Sigmoid colon (tissue), 7 donors: Measurements from ENCODE around the gene TNPO2. TPM values are rescaled to one million over a fixed set of nuclear protein-coding genes. Genes with fewer than 3 reads are reported as not detected.

Experiments
- DNase-seq: peaks from one replicate; pipeline ENCODE4 v3.0.0-alpha.2; 2019
- H3K27ac ChIP-seq, 4 donors: fragments of 200-600 bp; sonication (generic); one replicate each; pipeline ENCODE4 v1.5.1; 2016 to 2019; ENCODE audit warnings: mild to moderate bottlenecking in 1 of 4
- H3K27me3 ChIP-seq, 3 donors: fragments of 200-600 bp; sonication (generic); one replicate each; pipeline ENCODE4 v1.5.1; 2019; ENCODE audit warnings: mild to moderate bottlenecking in 1 of 3
- H3K36me3 ChIP-seq, 4 donors: fragments of 200-600 bp; sonication (generic); one replicate each; pipeline ENCODE4 v1.5.1; 2016 to 2019
- H3K4me1 ChIP-seq, 4 donors: fragments of 200-600 bp; sonication (generic); one replicate each; pipeline ENCODE4 v1.5.1; 2017 to 2019
- H3K4me3 ChIP-seq, 4 donors: fragments of 200-600 bp; sonication (generic); one replicate each; pipeline ENCODE4 v1.5.1; 2017 to 2019; ENCODE audit warnings: mild to moderate bottlenecking in 2 of 4, moderate library complexity in 1 of 4
- H3K9me3 ChIP-seq, 4 donors: fragments of 200-600 bp in 3 of 4; sonication (generic) in 3 of 4; one replicate each; pipeline versions ENCODE4 v1.5.1 to v1.6.1; 2013 to 2019
- CTCF ChIP-seq, 4 experiments: fragments of 450-650 bp in 3 of 4; fragments of 200-600 bp in 1 of 4; IDR thresholded peaks; one replicate each; pipeline ENCODE4 v1.5.1; 2016 to 2019; ENCODE audit warnings: antibody characterized with exemption in 4 of 4, mild to moderate bottlenecking in 3 of 4, moderate library complexity in 2 of 4
- EP300 ChIP-seq, 4 donors: sonication (generic); formaldehyde crosslinking; IDR thresholded peaks; one replicate each; pipeline ENCODE4 v1.6.1; 2017; ENCODE audit warnings: antibody characterized with exemption in 4 of 4
- POLR2A ChIP-seq, 2 donors: fragments of 450-650 bp; IDR thresholded peaks; one replicate each; pipeline ENCODE4 v1.6.1; 2016; ENCODE audit warnings: antibody characterized with exemption in 2 of 2, mild to moderate bottlenecking in 2 of 2, moderate library complexity in 2 of 2
- POLR2AphosphoS5 ChIP-seq, 4 donors: sonication (generic); formaldehyde crosslinking; IDR thresholded peaks; one replicate each; pipeline ENCODE4 v1.6.1; 2017; ENCODE audit warnings: antibody characterized with exemption in 4 of 4
- WGBS, 2 donors: extraction: QIAGEN DNeasy Blood & Tissue Kit; methylation state at CpG; one replicate each; pipeline ENCODE4 v1.1.7; 2013; 5-methylcytosine and 5-hydroxymethylcytosine counted together
- intact Hi-C: fragments of 100-400 bp; cut with DNase I; formaldehyde crosslinking; loops from one replicate; pipeline ENCODE4 v1.15.1; 2023
- polyA plus RNA-seq, 3 donors: library from polyadenylated mRNA; stranded (reverse); fragments of 200-250 nt; gene quantifications; one replicate each; pipeline ENCODE4 v1.2.3, GENCODE V29; 2013
- small RNA-seq, 3 donors: library from RNA; depleted of rRNA; stranded (forward); fragments of <200 nt; gene quantifications; one replicate each; pipeline ENCODE3, GENCODE V24; 2016
- total RNA-seq, 4 donors: library from RNA; depleted of rRNA; stranded (reverse); fragments of >200 nt; gene quantifications; one replicate each; pipeline ENCODE4 v1.1.0, GENCODE V29; 2016
- donor health status: healthy with polysubstance abuse.
- donor health status: Bipolar disorder and iron deficiency.
- donor health status: healthy.

The TNPO2 gene
- total and polyA plus RNA-seq, 7 donors: 9.5 to 92.2 (median 54.2) TPM

- intact Hi-C loops: no loop called here
- TF ChIP-seq POLR2AphosphoS5 (IDR thresholded peaks at IDR 0.05) (no peak), EP300 (IDR thresholded peaks at IDR 0.05) (no peak), CTCF (IDR thresholded peaks at IDR 0.05) (no peak), POLR2A (IDR thresholded peaks at IDR 0.05) (no peak)
- Histone ChIP-seq H3K27ac (no peak overlapping the region), H3K4me3 (no peak overlapping the region), H3K36me3 (peaks cover 0 to 26% (median 12%) of the 10 kb centered on the region in 4 donors), H3K4me1 (peaks cover 0 to 16% (median 14%) of the 10 kb centered on the region in 4 donors), H3K9me3 (no peaks in the 10 kb centered on the region), H3K27me3 (no peaks in the 10 kb centered on the region)
- no peak for DNase-seq
- WGBS, 2 donors: 92 to 95% methylated on average over 6 of the region's 6 CpGs
Observed at GRCh38 chr19:12652219-12652618, 71.5 kb downstream of the TNPO2 start.

GRCh38 chr19:12649941-12650340 lies 73.8 kb downstream of the TNPO2 start:
- TF ChIP-seq EP300 (IDR thresholded peaks at IDR 0.05) (no peak), CTCF (IDR thresholded peaks at IDR 0.05) (no peak), POLR2A (IDR thresholded peaks at IDR 0.05) (no peak), POLR2AphosphoS5 (IDR thresholded peaks at IDR 0.05) (no peak)
- intact Hi-C loops: no loop called here
- Histone ChIP-seq H3K27ac (no peak overlapping the region), H3K4me3 (no peak overlapping the region), H3K27me3 (no peaks in the 10 kb centered on the region), H3K9me3 (no peaks in the 10 kb centered on the region), H3K4me1 (peaks cover 0 to 17% (median 15%) of the 10 kb centered on the region in 4 donors), H3K36me3 (peaks cover 0 to 5% (median under 1%) of the 10 kb centered on the region in 4 donors)
- DNase-seq: no peak
- 97 to 98% methylated on average over 10 of the region's 10 CpGs for WGBS, 2 donors

Small RNA genes within 50 kb of the gene (small RNA-seq; reads per million reads assigned to genes)
- 57.4 to 659 (median 153) reads per million in 3 donors for gene SNORD41

Other genes with a start within 250 kb of the TNPO2 start
- 1 to 10 TPM; 2.4 to 8.3 (median 3.5) TPM for gene ZNF709, start 239.1 kb downstream of the TNPO2 start, total RNA-seq
- 1 to 10 TPM in 1 of 3 donors, under 1 TPM in 2; 0.46 to 1.2 (median 0.60) TPM for gene ZNF709, start 239.1 kb downstream of the TNPO2 start, polyA plus RNA-seq
- 10 to 100 TPM; 11.7 to 17.8 (median 16.4) TPM for gene ZNF564, start 172.4 kb downstream of the TNPO2 start, total RNA-seq
- 1 to 10 TPM; 7.4 to 9.0 (median 7.8) TPM for gene ZNF564, start 172.4 kb downstream of the TNPO2 start, polyA plus RNA-seq
- 1 to 10 TPM; 4.3 to 7.8 (median 5.5) TPM for gene ZNF490, start 113.1 kb downstream of the TNPO2 start, total RNA-seq
- 1 to 10 TPM in 2 of 3 donors, not detected in 1; 1.6 to 2.2 TPM for gene ZNF490, start 113.1 kb downstream of the TNPO2 start, polyA plus RNA-seq
- gene ZNF791, start 113.0 kb downstream of the TNPO2 start, total RNA-seq: 10 to 100 TPM; 16.6 to 27.6 (median 22.3) TPM
- 1 to 10 TPM; 4.2 to 9.4 (median 5.3) TPM for gene ZNF791, start 113.0 kb downstream of the TNPO2 start, polyA plus RNA-seq
- gene MAN2B1, start 57.2 kb downstream of the TNPO2 start, total RNA-seq: 10 to 100 TPM; 41.1 to 75.6 (median 63.8) TPM
- 10 to 100 TPM; 26.4 to 68.1 (median 31.0) TPM for gene MAN2B1, start 57.2 kb downstream of the TNPO2 start, polyA plus RNA-seq
- gene WDR83, start 57.1 kb downstream of the TNPO2 start, total RNA-seq: 10 to 100 TPM in 2 of 4 donors, 1 to 10 TPM in 2; 7.8 to 11.7 (median 10.0) TPM
- 10 to 100 TPM in 2 of 3 donors, 1 to 10 TPM in 1; 8.3 to 13.4 (median 12.6) TPM for gene WDR83, start 57.1 kb downstream of the TNPO2 start, polyA plus RNA-seq
- gene DHPS, start 42.1 kb downstream of the TNPO2 start, total RNA-seq: 100 to 1,000 TPM; 105 to 160 (median 136) TPM
- gene DHPS, start 42.1 kb downstream of the TNPO2 start, polyA plus RNA-seq: 10 to 100 TPM; 60.3 to 74.1 (median 73.3) TPM
- gene GNG14, start 35.9 kb downstream of the TNPO2 start, total RNA-seq: not detected
- gene GNG14, start 35.9 kb downstream of the TNPO2 start, polyA plus RNA-seq: not detected
- 1 to 10 TPM; 3.6 to 6.4 (median 4.5) TPM for gene FBXW9, start 27.3 kb downstream of the TNPO2 start, total RNA-seq
- gene FBXW9, start 27.3 kb downstream of the TNPO2 start, polyA plus RNA-seq: 10 to 100 TPM in 1 of 3 donors, 1 to 10 TPM in 2; 6.2 to 10.8 (median 7.8) TPM
- gene TRIR, start 10.8 kb upstream of the TNPO2 start, total RNA-seq: 100 to 1,000 TPM; 443 to 505 (median 475) TPM
- 100 to 1,000 TPM; 261 to 324 (median 321) TPM for gene TRIR, start 10.8 kb upstream of the TNPO2 start, polyA plus RNA-seq
- gene GET3, start 13.6 kb upstream of the TNPO2 start, total RNA-seq: 10 to 100 TPM; 34.6 to 59.4 (median 44.5) TPM
- 100 to 1,000 TPM in 1 of 3 donors, 10 to 100 TPM in 2; 85.8 to 121 (median 98.5) TPM for gene GET3, start 13.6 kb upstream of the TNPO2 start, polyA plus RNA-seq
- gene BEST2, start 27.9 kb upstream of the TNPO2 start, total RNA-seq: under 1 TPM in 1 of 4 donors, not detected in 3; 0.36 TPM
- gene BEST2, start 27.9 kb upstream of the TNPO2 start, polyA plus RNA-seq: 10 to 100 TPM; 44.4 to 50.0 (median 45.8) TPM
- gene HOOK2, start 51.6 kb upstream of the TNPO2 start, total RNA-seq: 10 to 100 TPM; 10.2 to 37.9 (median 12.7) TPM
- gene HOOK2, start 51.6 kb upstream of the TNPO2 start, polyA plus RNA-seq: 10 to 100 TPM; 36.0 to 80.4 (median 42.1) TPM
- gene JUNB, start 67.6 kb upstream of the TNPO2 start, total RNA-seq: 1,000 to 10,000 TPM in 1 of 4 donors, 100 to 1,000 TPM in 3; 125 to 1,252 (median 504) TPM
- gene JUNB, start 67.6 kb upstream of the TNPO2 start, polyA plus RNA-seq: 100 to 1,000 TPM in 2 of 3 donors, 10 to 100 TPM in 1; 91.6 to 289 (median 249) TPM
- 100 to 1,000 TPM; 248 to 312 (median 264) TPM for gene PRDX2, start 77.9 kb upstream of the TNPO2 start, total RNA-seq
- 100 to 1,000 TPM; 277 to 379 (median 284) TPM for gene PRDX2, start 77.9 kb upstream of the TNPO2 start, polyA plus RNA-seq
- not detected for gene THSD8, start 78.1 kb upstream of the TNPO2 start, total RNA-seq
- 1 to 10 TPM in 2 of 3 donors, not detected in 1; 2.5 to 2.8 TPM for gene THSD8, start 78.1 kb upstream of the TNPO2 start, polyA plus RNA-seq
- 1 to 10 TPM; 1.9 to 3.7 (median 3.0) TPM for gene RNASEH2A, start 82.7 kb upstream of the TNPO2 start, total RNA-seq
- gene RNASEH2A, start 82.7 kb upstream of the TNPO2 start, polyA plus RNA-seq: 10 to 100 TPM in 1 of 3 donors, 1 to 10 TPM in 2; 6.2 to 22.1 (median 7.2) TPM
- gene RTBDN, start 110.6 kb upstream of the TNPO2 start, total RNA-seq: 1 to 10 TPM in 1 of 4 donors, under 1 TPM in 1, not detected in 2; 0.82 to 1.8 TPM
- gene RTBDN, start 110.6 kb upstream of the TNPO2 start, polyA plus RNA-seq: under 1 TPM in 1 of 3 donors, not detected in 2; 0.83 TPM
- 1 to 10 TPM in 1 of 4 donors, under 1 TPM in 3; 0.49 to 3.3 (median 0.76) TPM for gene MAST1, start 114.6 kb upstream of the TNPO2 start, total RNA-seq
- gene MAST1, start 114.6 kb upstream of the TNPO2 start, polyA plus RNA-seq: 1 to 10 TPM; 1.2 to 2.6 (median 1.8) TPM
- 10 to 100 TPM; 28.6 to 45.1 (median 32.1) TPM for gene DNASE2, start 157.5 kb upstream of the TNPO2 start, total RNA-seq
- gene DNASE2, start 157.5 kb upstream of the TNPO2 start, polyA plus RNA-seq: 10 to 100 TPM; 11.4 to 45.4 (median 24.5) TPM
- not detected for gene KLF1, start 163.3 kb upstream of the TNPO2 start, total RNA-seq
- under 1 TPM in 1 of 3 donors, not detected in 2; 0.10 TPM for gene KLF1, start 163.3 kb upstream of the TNPO2 start, polyA plus RNA-seq
- 10 to 100 TPM; 24.7 to 85.0 (median 34.8) TPM for gene GCDH, start 167.2 kb upstream of the TNPO2 start, total RNA-seq
- 10 to 100 TPM; 10.8 to 40.0 (median 21.3) TPM for gene GCDH, start 167.2 kb upstream of the TNPO2 start, polyA plus RNA-seq
- not detected for gene SYCE2, start 195.4 kb upstream of the TNPO2 start, total RNA-seq
- under 1 TPM in 1 of 3 donors, not detected in 2; 0.17 TPM for gene SYCE2, start 195.4 kb upstream of the TNPO2 start, polyA plus RNA-seq
- 10 to 100 TPM; 21.4 to 33.3 (median 31.7) TPM for gene FARSA, start 209.8 kb upstream of the TNPO2 start, total RNA-seq
- gene FARSA, start 209.8 kb upstream of the TNPO2 start, polyA plus RNA-seq: 10 to 100 TPM; 27.0 to 86.8 (median 29.1) TPM
- 100 to 1,000 TPM; 147 to 260 (median 208) TPM for gene CALR, start 214.7 kb upstream of the TNPO2 start, total RNA-seq
- 100 to 1,000 TPM in 2 of 3 donors, 10 to 100 TPM in 1; 70.3 to 717 (median 168) TPM for gene CALR, start 214.7 kb upstream of the TNPO2 start, polyA plus RNA-seq
- 100 to 1,000 TPM in 3 of 4 donors, 10 to 100 TPM in 1; 98.8 to 133 (median 117) TPM for gene RAD23A, start 221.9 kb upstream of the TNPO2 start, total RNA-seq
- 10 to 100 TPM; 58.7 to 99.3 (median 70.9) TPM for gene RAD23A, start 221.9 kb upstream of the TNPO2 start, polyA plus RNA-seq
- 10 to 100 TPM; 36.0 to 65.8 (median 53.5) TPM for gene GADD45GIP1, start 233.3 kb upstream of the TNPO2 start, total RNA-seq
- gene GADD45GIP1, start 233.3 kb upstream of the TNPO2 start, polyA plus RNA-seq: 10 to 100 TPM; 23.6 to 32.1 (median 28.2) TPM
- gene DAND5, start 245.6 kb upstream of the TNPO2 start, total RNA-seq: 1 to 10 TPM; 1.2 to 2.0 (median 1.7) TPM
- gene DAND5, start 245.6 kb upstream of the TNPO2 start, polyA plus RNA-seq: under 1 TPM in 1 of 3 donors, not detected in 2; 0.13 TPM